ENCODE results near the gene ZEB1. TPM values are rescaled to one million over a fixed set of nuclear protein-coding genes. Genes with fewer than 3 reads are reported as not detected.

ZEB1 gene
- total RNA-seq, 1 experiment from 2014 or later = 0.39 TPM

GRCh38 chr10:31272841-31273240 lies 46.2 kb upstream of the ZEB1 start:
- H3K9me3 Mint-ChIP-seq = peaks cover 0 to 3% of the 10 kb centered on the region in 2 experiments; a peak in 2 of 5 replicates
- H3K9me3 ChIP-seq (ENCODE audit: control insufficient read depth, low read depth, low read length) = no peaks in the 10 kb centered on the region
- H3K18ac ChIP-seq (ENCODE audit: insufficient read length, low read depth, low read length) = no peak overlapping the region
- H2BK20ac ChIP-seq (ENCODE audit: low read depth, low read length, poor library complexity, severe bottlenecking) = no peak overlapping the region
- H3K79me1 ChIP-seq (ENCODE audit: insufficient read depth, low read depth, low read length, poor library complexity, severe bottlenecking) = no peaks in the 10 kb centered on the region
- no peak for DNase-seq
- no peak overlapping the region for H3K27ac Mint-ChIP-seq
- no peaks in the 10 kb centered on the region for H3K79me2 ChIP-seq (ENCODE audit: insufficient read depth, low read length)
- H3K27me3 Mint-ChIP-seq (ENCODE audit: low read depth) = no peaks in the 10 kb centered on the region
- no peak overlapping the region for H3K4me2 ChIP-seq (ENCODE audit: insufficient read depth, insufficient read length, low read length)
- H4K91ac ChIP-seq (ENCODE audit: insufficient read length, low read depth, low read length) = no peak overlapping the region
- no peak overlapping the region for H2BK15ac ChIP-seq (ENCODE audit: low read depth, low read length)
- no peak for TF ChIP-seq CTCF (conservative IDR thresholded peaks at IDR 0.05)
- no peak overlapping the region for H3K23ac ChIP-seq (ENCODE audit: insufficient read length, low read depth, low read length)
- H4K5ac ChIP-seq (ENCODE audit: insufficient read length, low read depth, low read length) = no peak overlapping the region
- no peak overlapping the region for H2AFZ ChIP-seq (ENCODE audit: low read length)
- H3K36me3 Mint-ChIP-seq (ENCODE audit: insufficient read depth in 1 of 3, low read depth in 3 of 3) = no peaks in the 10 kb centered on the region
- H2BK5ac ChIP-seq (ENCODE audit: insufficient read length, low read length) = no peak overlapping the region
- H3K4me1 Mint-ChIP-seq = no peaks in the 10 kb centered on the region
- H3K27me3 ChIP-seq (ENCODE audit: insufficient read depth, low read length) = no peaks in the 10 kb centered on the region
- H3T11ph ChIP-seq (ENCODE audit: low read length) = no peak overlapping the region
- no peaks in the 10 kb centered on the region for H3K4me1 ChIP-seq (ENCODE audit: insufficient read depth, low read length)
- H2BK120ac ChIP-seq (ENCODE audit: low read depth, low read length, poor library complexity, severe bottlenecking) = no peak overlapping the region
- H3K4me3 Mint-ChIP-seq = no peak overlapping the region
- no peak overlapping the region for H3K56ac ChIP-seq (ENCODE audit: insufficient read length, low read depth, low read length)
- H2AK5ac ChIP-seq (ENCODE audit: insufficient read length, low read length) = no peak overlapping the region
- no peak overlapping the region for H3K4ac ChIP-seq (ENCODE audit: low read depth, low read length)
- no peak overlapping the region for H4K8ac ChIP-seq (replicated peaks; ENCODE audit: insufficient read length, low read depth, low read length)
- H3K23me2 ChIP-seq (ENCODE audit: insufficient read length, low read depth, low read length, poor library complexity, severe bottlenecking) = no peaks in the 10 kb centered on the region
- H4K20me1 ChIP-seq (ENCODE audit: control insufficient read depth, insufficient read depth, insufficient read length) = no peaks in the 10 kb centered on the region
- no peak overlapping the region for H3K14ac ChIP-seq (ENCODE audit: insufficient read depth, low read length)
- H2BK12ac ChIP-seq (ENCODE audit: insufficient read length, low read depth, low read length) = no peak overlapping the region
- no peak overlapping the region for H3K27ac ChIP-seq (ENCODE audit: insufficient read length, low read depth, low read length)
- no CpG with 5 or more reads among the region's 1 CpG for WGBS (ENCODE audit: extremely low coverage, insufficient read length, low lambda C conversion rate)
- H3K9ac ChIP-seq (ENCODE audit: extremely low read depth, insufficient read length, low read length) = no peak overlapping the region
